Ovary (tissue), 9 donors: ENCODE measurements around the gene ZFPM1. TPM values are rescaled to one million over a fixed set of nuclear protein-coding genes. Genes with fewer than 3 reads are reported as not detected.
"Not testable (repeated sequence)": the region's sequence is repeated elsewhere in the genome, so short reads cannot be mapped to it uniquely, and the experiment has no call there.

Experiments used
- DNase-seq, 5 donors: peaks; one replicate each; pipeline ENCODE4 v3.0.0-alpha.2; 2019 to 2020
- H3K27ac ChIP-seq, 2 donors: fragments of 200-600 bp; one replicate each; pipeline versions ENCODE4 v1.5.1 to v1.8.0; 2019 to 2022
- H3K27me3 ChIP-seq: fragments of 200-600 bp; one replicate; pipeline ENCODE4 v1.8.0; 2022
- H3K36me3 ChIP-seq: fragments of 200-600 bp; sonication (generic); one replicate; pipeline ENCODE4 v1.5.1; 2019
- H3K4me1 ChIP-seq: one replicate; pipeline ENCODE4 v1.8.1; 2013; ENCODE audit warnings: mild to moderate bottlenecking, moderate library complexity; ENCODE audit not compliant: insufficient read depth
- H3K4me3 ChIP-seq: fragments of 200-600 bp; sonication (generic); one replicate; pipeline ENCODE4 v1.5.1; 2017
- H3K9me3 ChIP-seq, 2 donors: fragments of 200-600 bp in 1 of 2; sonication (generic) in 1 of 2; one replicate each; pipeline versions ENCODE4 v1.5.1 to v1.8.1; 2013 to 2019; ENCODE audit warnings: mild to moderate bottlenecking in 1 of 2, moderate library complexity in 1 of 2
- CTCF ChIP-seq, 3 donors: fragments of 450-650 bp in 2 of 3; fragments of 200-600 bp in 1 of 3; IDR thresholded peaks; one replicate each; pipeline versions ENCODE4 v1.5.1 to v1.8.0; 2016 to 2022; ENCODE audit warnings: antibody characterized with exemption in 3 of 3, mild to moderate bottlenecking in 1 of 3
- EP300 ChIP-seq: sonication (generic); formaldehyde crosslinking; IDR thresholded peaks from one replicate; pipeline ENCODE4 v1.6.1; 2017; ENCODE audit warnings: antibody characterized with exemption
- POLR2A ChIP-seq: fragments of 450-650 bp; IDR thresholded peaks from one replicate; pipeline ENCODE4 v1.6.1; 2017; ENCODE audit warnings: antibody characterized with exemption, mild to moderate bottlenecking, moderate library complexity
- WGBS, 3 donors: extraction: QIAGEN DNeasy Blood & Tissue Kit in 1 of 3; methylation state at CpG; one replicate each; pipeline versions ENCODE4 v1.1.5 to v1.1.7; 2013 to 2017; 5-methylcytosine and 5-hydroxymethylcytosine counted together
- intact Hi-C, 4 donors: fragments of 100-400 bp; cut with DNase I; formaldehyde crosslinking; loops; one replicate each; pipeline versions ENCODE4 v1.11.0 to v1.15.1; 2022 to 2023
- polyA plus RNA-seq, 2 donors: library from polyadenylated mRNA; stranded (reverse); fragments of 200-250 nt in 1 of 2; fragments of 350-450 nt in 1 of 2; fragmentation: Illumina TruSeq in 1 of 2; extraction: RNeasy Lipid Tissue Mini Kit (QIAGEN cat#74804) in 1 of 2; gene quantifications; one replicate each; pipeline ENCODE4 v1.2.3, GENCODE V29; 2013 to 2014
- total RNA-seq, 7 donors: library from RNA; depleted of rRNA in 2 of 7; stranded (reverse); fragments of >200 nt in 2 of 7; fragmentation: NEBNext Ultra II Directional in 3 of 7; extraction: Animal tissue kit (Norgen Biotek cat#: 25700) in 3 of 7; gene quantifications; one replicate each; pipeline versions ENCODE4 v1.1.0 to v1.2.4, GENCODE V29; 2016 to 2023
- donor health status: DM: no; HTN: no; CAD: no; lungs with moderate emphysema.
- donor health status: DM: no; HTN: no; CAD: no.
- donor health status: Bipolar disorder and iron deficiency.
- donor health status: DM: yes; HTN: yes; CAD: no.
- donor health status: DM: no; HTN: no; CAD: no.
- donor health status: DM: yes; HTN: yes; CAD: no.

The ZFPM1 gene
- total and polyA plus RNA-seq, 9 donors, result 0.10 to 11.4 (median 3.5) TPM

GRCh38 chr16:88515925-88516594, 63.0 kb downstream of the ZFPM1 start:
- intact Hi-C loops, result no loop called here
- Histone ChIP-seq H3K9me3 (no peaks in the 10 kb centered on the region), H3K27me3 (no peaks in the 10 kb centered on the region), H3K4me3 (no peak overlapping the region), H3K36me3 (no peaks in the 10 kb centered on the region), H3K27ac (no peak overlapping the region), H3K4me1 (no peaks in the 10 kb centered on the region)
- no peak for DNase-seq
- WGBS, 3 donors, result 29 to 52% (median 42%) methylated on average over 21 to 23 of the region's 23 CpGs
- TF ChIP-seq POLR2A, result no peak
- no peak for TF ChIP-seq EP300
- no peak for TF ChIP-seq CTCF (IDR thresholded peaks at IDR 0.05)

- Histone ChIP-seq H3K9me3 (no peaks in the 10 kb centered on the region), H3K27ac (no peak overlapping the region), H3K4me3 (no peak overlapping the region), H3K27me3 (no peaks in the 10 kb centered on the region), H3K36me3 (no peaks in the 10 kb centered on the region), H3K4me1 (peaks cover under 1% of the 10 kb centered on the region)
- DNase-seq, result no peak
- TF ChIP-seq EP300 (no peak), CTCF (IDR thresholded peaks at IDR 0.05) (no peak), POLR2A (no peak)
- 38 to 47% (median 42%) methylated on average over 20 of the region's 20 CpGs for WGBS, 3 donors
- intact Hi-C loops, result no loop called here
These were observed 63.6 kb downstream of the ZFPM1 start for GRCh38 chr16:88516601-88517061.

- DNase-seq, H3K27me3 ChIP-seq, H3K27ac ChIP-seq, H3K9me3 ChIP-seq, H3K36me3 ChIP-seq, intact Hi-C loops, H3K4me1 ChIP-seq, H3K4me3 ChIP-seq: not testable (repeated sequence)
- WGBS, 3 donors, result 90 to 96% (median 94%) methylated on average over 1 of the region's 1 CpG
These were observed 64.2 kb downstream of the ZFPM1 start for GRCh38 chr16:88517208-88517774.

- intact Hi-C loops, H3K36me3 ChIP-seq, H3K27me3 ChIP-seq, H3K4me3 ChIP-seq, H3K9me3 ChIP-seq, H3K27ac ChIP-seq, H3K4me1 ChIP-seq, DNase-seq: not testable (repeated sequence)
- WGBS, 3 donors, result 84 to 93% (median 90%) methylated on average over 4 of the region's 4 CpGs
These were observed 65.5 kb downstream of the ZFPM1 start for GRCh38 chr16:88518411-88519111.

GRCh38 chr16:88519240-88519639, 66.2 kb downstream of the ZFPM1 start:
- H3K27me3 ChIP-seq, result no peaks in the 10 kb centered on the region

More at GRCh38 chr16:88519240-88519639, 66.2 kb downstream of the ZFPM1 start:
- TF ChIP-seq EP300 (no peak), CTCF (IDR thresholded peaks at IDR 0.05) (no peak), POLR2A (no peak)
- DNase-seq, result no peak
- Histone ChIP-seq H3K36me3 (no peaks in the 10 kb centered on the region), H3K4me3 (no peak overlapping the region), H3K27ac (no peak overlapping the region), H3K4me1 (peaks cover 6% of the 10 kb centered on the region), H3K9me3 (no peaks in the 10 kb centered on the region)
- intact Hi-C loops, result no loop called here
